Activated T-cell treated with anti-CD3 and anti-CD28 coated beads, Interleukin-2, amount 50 U/mL, for 48 hours (primary cell): ENCODE measurements around the gene SPANXB1.
"Not testable (repeated sequence)": the region's sequence is repeated elsewhere in the genome, so short reads cannot be mapped to it uniquely, and the experiment has no call there.

Experiments
- DNase-seq, 2 experiments: peaks; one replicate each; pipeline ENCODE4 v3.0.0-alpha.2; 2020

The SPANXB1 gene, protein sequence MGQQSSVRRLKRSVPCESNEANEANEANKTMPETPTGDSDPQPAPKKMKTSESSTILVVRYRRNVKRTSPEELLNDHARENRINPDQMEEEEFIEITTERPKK

GRCh38 chrX:141002568-141002967 is at the start of gene SPANXB1:
Gene SPANXB1 (plus strand): TSS chrX:141002594. CDS start chrX:141002694, 100 bp downstream.
- DNase-seq = not testable (repeated sequence)

DNA sequence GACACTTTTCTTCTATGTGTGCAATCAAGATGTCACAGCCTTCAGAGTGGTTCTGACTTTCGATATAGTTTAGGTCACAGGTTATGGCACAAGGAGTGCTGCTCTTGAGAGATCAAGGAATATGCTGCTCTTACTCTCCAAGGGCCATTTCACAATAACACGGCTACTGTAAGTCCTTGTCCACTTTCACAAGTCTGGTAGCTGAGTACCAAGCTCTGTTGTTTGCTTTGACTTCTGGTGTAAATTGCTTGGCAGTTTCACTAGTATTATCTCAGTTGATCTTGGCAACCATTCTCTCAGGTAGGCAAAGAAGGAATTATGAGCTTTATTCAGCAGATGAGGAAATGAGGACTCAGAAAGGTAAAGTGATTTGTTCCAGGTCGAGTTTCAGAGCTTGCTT is 35.4 kb upstream of the SPANXB1 start:
- no peak for DNase-seq

DNA sequence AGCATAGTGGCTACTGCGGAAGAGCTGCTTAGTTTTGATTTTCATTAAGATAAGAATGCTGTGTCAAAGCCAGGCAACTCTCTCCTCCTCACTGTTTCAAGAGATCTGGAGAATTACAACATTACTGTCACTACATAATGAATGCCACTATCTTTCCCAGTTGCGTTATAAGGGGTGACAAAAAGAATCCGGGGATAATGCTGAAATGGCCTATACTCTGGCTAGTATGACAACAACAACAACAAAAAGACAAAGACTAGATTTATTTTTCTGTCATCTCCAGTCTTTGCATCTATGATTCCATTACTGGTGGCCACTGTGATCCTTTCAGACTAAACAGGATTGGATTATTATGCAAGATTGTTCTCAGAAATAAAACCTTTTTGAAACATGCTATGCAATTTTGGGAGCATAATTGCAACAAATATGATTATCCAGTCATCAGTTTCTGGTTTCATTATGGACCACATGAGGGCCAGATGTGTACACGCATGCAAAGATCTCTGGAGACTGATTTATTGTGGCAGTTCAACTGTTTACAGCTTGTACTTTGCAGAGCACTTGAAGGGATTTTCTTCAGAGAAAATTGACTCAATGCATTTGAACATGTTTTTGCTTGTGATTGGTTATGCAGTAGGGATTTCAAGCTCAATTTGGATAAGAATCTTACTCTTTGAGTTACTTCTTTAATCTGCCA is 31.1 kb upstream of the SPANXB1 start:
- DNase-seq = no peak

- DNase-seq = no peak
These were observed 26.9 kb upstream of the SPANXB1 start for GRCh38 chrX:140975472-140975871.

- no peak for DNase-seq
These were observed 22.1 kb upstream of the SPANXB1 start for GRCh38 chrX:140980271-140980670.

DNA sequence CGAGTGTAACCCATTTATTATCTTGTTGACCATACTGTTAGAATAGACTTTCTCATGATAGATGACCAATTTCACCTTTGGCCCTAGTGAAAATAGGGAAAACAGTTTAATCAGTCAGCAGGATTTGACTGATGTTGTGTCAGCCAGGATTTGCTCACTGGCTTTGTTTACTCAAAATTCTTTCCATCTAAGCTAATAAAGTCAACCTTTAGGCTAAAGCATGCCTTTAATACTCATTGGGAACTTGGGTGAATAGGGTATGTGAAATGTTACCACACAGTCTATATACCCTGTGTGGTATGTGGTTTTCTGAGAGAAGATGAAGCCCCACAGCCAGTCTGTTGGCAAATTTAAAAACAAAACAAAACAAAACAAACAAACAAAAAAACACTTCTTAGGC is 18.7 kb upstream of the SPANXB1 start:
- DNase-seq = no peak

GRCh38 chrX:141005243-141005642 is 2.8 kb downstream of the SPANXB1 start:
- not testable (repeated sequence) for DNase-seq

- DNase-seq = not testable (repeated sequence)
These were observed 41.9 kb downstream of the SPANXB1 start for GRCh38 chrX:141044246-141044645.

- not testable (repeated sequence) for DNase-seq
These were observed 47.5 kb downstream of the SPANXB1 start for GRCh38 chrX:141049878-141050277.

- DNase-seq = not testable (repeated sequence)
These were observed 49.7 kb downstream of the SPANXB1 start for GRCh38 chrX:141052098-141052497.
